HG03066 (cell line): Measurements from ENCODE around the gene ISY1.
A peak's percentile ranks its signal among the peaks of the same experiment; 100 is the strongest.
"Not testable (repeated sequence)": the region's sequence is repeated elsewhere in the genome, so short reads cannot be mapped to it uniquely, and the experiment has no call there.

Experiments used
- ATAC-seq: cut with Tn5 transposase; IDR thresholded peaks from one replicate; pipeline ENCODE4 v1.9.1; 2021; ENCODE audit warnings: low read depth; ENCODE audit not compliant: unreplicated experiment

ISY1 gene

GRCh38 chr3:129173206-129173605 is 12.3 kb upstream of the ISY1 start:
- ATAC-seq: no peak

DNA sequence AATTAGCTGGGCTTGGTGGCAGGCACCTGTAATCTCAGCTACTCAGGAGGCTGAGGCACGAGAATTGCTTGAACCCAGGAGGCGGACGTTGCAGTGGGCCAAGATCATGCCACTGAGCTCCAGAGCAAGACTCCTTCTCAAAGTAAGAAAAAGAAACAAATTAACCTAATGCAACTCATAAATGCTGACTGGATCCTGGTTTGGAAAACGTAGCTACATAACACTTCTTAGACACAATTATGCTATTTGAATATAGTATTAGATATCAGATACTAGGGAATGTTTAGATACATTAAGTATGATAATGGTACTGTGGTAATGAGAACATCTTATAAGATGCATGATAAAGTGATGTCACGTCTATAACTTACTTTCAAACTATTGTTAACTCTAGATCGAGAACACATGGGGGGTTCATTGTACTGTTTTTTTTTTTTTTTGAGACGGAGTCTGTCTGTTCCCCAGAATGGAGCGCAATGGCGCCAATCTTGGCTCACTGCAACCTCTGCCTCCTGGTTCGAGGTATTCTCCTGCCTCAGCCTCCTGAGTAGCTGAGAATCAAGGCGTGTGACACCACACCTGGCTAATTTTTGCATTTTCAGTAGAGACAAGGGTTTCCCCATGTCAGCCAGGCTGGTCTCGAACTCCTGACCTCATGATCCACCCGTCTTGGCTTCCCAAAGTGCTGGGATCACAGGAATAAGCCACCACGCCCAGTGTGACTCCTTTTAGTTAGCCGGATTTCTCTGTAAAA is 5.9 kb upstream of the ISY1 start:
- ATAC-seq: no peak

- not testable (repeated sequence) for ATAC-seq
Measured at GRCh38 chr3:129165594-129165993, 4.7 kb upstream of the ISY1 start.

GRCh38 chr3:129164500-129164899 is 3.6 kb upstream of the ISY1 start:
- ATAC-seq: no peak

- ATAC-seq: no peak
Measured at GRCh38 chr3:129162729-129163579, 2.1 kb upstream of the ISY1 start.

- peak; percentile 6 for ATAC-seq
Measured at GRCh38 chr3:129161860-129162271, 1.0 kb upstream of the ISY1 start.

- no peak for ATAC-seq
Measured at GRCh38 chr3:129144786-129145185, 16.1 kb downstream of the ISY1 start.

DNA sequence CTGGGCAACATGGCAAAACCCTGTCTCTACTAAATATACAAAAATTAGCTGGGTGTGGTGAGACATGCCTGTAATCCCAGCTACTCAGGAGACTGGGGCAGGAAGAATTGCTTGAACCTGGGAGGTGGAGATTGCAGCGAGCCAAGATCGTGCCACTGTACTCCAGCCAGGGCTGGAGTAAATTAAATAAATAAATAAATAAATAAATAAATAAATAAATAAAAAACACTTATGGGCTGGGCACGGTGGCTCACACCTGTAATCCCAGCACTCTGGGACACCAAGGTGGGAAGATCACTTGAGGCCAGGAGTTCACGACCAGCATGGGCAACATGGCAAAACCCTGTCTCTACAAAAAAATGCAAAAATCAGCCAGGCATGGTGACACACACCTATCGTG is 19.9 kb downstream of the ISY1 start:
- ATAC-seq: not testable (repeated sequence)

DNA sequence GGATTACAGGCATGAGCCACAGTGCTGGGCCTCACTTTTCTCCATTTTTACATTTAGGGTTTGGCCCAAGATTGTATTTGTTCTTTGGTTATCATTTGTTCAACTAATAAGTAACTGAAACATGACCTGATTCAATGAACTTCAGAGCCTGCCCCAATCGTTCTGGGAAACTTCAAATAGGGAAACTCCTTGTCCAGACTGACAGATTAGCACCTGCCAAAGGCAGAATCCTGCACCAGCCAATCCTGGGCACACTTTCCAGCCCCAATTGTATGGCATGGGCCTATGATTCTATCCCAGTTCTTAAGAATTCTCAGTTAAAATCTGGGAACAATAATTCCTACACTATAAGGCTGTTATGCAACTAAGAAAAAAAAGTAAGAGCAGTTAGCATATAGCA is 21.0 kb downstream of the ISY1 start:
- ATAC-seq: no peak

GRCh38 chr3:129136275-129136674 is 24.6 kb downstream of the ISY1 start:
- ATAC-seq: not testable (repeated sequence)

DNA sequence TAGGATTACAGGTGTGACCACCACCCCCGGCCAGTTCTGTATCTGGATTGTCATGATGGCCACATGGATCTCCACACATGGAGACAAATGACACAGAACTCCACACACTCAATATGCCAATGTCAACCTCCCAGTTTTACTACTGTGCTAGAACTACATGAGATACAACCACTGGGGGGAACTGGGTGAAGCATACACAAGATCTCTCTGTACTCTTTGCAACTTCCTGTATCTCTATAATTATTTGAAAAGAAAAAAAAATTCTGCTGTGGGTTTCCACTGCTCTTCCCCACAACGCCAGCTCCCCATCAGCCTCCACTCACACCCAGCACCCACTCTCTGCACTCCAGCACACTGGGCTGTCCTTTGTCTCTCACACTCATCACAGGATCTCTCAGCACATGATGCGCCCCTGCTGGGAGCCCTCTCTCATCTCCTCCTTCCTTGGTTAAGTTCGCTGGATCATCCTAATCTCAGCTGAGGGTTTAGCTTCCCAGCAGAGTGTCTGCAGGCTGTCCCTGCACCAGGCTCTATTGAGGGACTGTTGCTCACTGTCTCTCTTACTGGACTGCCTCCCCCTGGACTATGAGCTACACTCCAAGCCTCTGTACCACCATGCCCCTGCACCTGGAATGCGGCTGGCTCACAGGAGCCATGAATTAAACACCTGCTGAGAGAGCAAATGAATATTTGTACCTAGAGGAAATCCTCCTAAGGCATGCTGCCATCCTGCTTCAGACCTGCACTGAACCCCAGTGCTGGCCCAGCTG is 28.6 kb downstream of the ISY1 start:
- ATAC-seq: no peak

DNA sequence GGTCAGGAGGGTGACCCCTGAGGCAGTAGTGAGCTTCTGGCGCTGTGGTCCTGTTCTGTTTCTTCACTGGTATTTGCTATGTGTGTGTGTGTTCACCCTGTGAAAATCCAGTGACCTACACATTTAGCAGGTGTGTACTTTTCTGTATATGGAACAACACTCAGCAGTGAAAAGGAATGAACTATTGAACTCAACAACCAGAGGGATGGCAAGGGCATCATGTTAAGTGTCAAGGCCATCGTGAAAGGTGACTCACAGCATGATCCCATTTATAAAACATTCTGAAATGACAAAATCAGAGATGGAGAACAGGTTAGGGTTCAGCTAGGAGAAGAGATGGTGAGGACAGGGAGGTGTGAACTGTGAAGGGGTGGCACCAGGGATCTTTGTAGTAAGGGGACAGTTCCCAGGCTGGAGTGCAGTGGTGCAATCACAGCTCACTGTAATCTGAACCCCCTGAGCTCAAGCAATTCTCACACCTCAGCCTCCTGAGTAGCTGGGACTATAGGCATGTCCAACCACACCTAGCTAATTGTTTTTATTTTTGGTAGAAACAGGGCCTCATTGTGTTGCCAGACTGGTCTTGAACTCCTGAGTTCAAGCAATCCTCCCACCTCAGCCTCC is 29.3 kb downstream of the ISY1 start:
- no peak for ATAC-seq

DNA sequence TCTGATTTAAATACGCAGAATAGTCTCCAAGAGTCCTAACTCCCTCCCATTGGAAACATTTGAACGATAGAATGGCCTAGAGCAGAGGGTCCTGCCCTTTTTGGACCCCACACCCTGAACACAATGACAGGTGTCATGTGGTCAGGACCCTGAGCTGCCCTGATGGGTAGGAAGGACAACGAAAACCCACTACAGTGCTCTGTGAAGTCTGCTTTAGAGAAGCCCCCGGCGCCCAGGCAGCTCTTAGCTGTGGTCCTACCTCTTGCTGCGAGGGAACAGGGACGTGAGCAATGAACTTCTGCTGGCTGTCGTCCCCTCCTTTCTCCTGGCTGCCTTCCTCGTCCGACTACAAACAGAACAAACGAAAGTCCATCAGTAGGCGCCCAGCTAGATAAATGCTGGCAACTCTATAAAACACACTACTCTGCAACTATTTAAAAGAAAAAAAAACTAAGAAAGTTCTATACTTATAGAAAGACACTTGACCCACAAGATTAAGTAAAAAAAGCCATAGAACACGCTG is 30.5 kb downstream of the ISY1 start:
- ATAC-seq: no peak

DNA sequence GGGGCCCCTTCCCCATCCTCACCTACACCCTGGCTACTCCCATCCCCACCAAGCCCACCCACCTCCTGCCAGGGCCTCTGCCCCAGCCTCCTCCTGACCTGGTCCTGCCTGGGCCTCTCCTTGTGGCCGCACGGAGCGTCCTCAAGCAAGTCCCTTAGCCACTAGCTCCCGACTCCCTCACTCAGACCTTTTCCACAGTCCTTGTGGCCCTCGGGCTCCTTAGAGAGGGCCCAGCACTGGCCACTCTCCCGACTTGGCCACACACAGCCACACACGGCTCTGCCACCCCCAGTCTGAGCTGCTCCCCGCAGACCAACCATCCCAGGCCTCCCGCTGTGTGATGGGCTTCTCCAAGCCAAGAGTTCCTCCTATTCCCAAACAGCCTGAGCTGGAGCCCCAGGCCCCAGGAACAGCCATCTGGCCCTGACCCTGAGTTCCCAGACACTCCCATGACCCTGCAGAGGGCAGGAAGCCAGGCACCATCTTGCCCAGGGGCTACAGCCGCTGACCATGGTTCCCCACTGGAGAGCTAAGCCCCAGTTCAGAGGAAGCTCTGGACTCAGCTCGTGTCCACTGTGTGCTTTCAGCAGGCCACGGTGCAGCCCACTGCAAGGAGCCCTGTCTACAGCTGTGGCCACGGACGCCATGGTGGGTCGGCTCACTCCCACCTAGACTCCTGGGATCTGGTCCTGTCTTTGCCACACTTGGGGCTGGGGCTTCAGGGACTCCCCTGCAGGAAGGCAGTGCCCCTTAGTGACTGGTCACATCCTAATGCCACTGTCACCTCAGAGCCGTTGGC is 32.3 kb downstream of the ISY1 start:
- ATAC-seq: no peak

- no peak for ATAC-seq
Measured at GRCh38 chr3:129126726-129127280, 34.1 kb downstream of the ISY1 start.

DNA sequence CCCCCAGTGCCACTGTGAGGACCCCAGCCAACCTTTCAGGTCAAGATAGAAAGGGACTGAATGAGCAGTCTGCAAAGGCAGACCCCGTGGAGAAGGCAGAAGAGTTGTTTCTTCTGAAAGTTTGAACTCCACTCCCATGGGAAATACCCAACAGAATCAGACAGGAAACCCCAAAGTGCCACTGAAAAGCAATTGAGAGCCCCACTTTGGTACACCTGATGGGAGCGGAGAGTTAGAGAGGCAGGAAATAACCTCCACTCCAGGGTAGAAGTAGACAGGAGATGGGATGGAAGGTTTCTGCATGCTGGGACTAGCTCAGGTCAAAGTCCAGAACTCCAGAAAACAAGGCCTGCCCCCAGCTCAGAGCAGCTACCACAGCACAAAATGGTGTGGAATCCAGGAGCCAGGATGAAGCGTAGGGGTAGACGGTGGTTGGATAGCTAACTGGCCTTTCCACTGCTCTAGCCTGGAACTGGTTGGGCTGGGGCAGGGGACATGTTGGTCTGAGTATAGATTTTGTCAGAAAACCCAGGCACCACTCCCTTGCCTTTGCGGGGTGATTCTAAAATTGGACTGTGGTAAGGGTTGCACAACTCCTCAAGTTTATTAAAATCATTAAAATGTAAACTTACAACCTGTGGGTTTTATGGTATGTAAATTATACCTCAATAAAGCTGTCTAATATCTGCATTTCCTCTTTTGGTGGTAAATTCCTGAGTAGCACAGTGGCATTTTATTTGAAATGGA is 37.4 kb downstream of the ISY1 start:
- ATAC-seq: no peak

DNA sequence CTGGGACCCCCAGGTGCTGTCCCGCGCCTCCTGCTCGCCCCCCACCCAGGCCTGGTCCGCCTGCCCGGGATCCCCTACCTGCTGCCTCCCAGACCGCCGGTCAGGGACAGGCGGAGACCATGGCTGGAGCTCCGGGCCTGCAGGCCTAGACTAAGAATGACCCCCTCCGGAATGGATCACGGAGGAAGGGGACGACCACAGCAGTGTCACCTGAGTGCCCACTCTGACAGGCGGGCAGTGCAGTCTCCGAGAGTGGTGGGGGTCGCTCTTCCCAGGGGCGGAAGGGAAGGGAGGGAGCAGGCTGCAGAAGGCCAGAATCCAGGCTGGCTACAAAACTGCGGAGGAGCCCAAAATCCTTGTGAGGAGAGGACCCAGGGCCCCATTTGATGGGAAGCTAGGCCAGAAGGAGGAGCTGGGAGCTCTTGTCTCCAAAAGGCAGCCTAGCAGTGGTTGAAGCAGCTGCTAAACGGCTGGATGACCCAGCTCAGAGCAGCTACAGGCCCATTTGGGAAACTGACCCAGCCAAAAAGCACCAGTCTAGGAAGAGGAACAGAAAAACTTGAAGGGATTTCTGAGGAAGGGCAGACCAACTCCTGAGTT is 38.4 kb downstream of the ISY1 start:
- no peak for ATAC-seq

- peak; percentile 46 for ATAC-seq
Measured at GRCh38 chr3:129121792-129122411, 39.0 kb downstream of the ISY1 start, which contains the start of gene RAB43. TSS of gene RAB43 (minus strand) at chr3:129121804. CDS start at chr3:129121489, 315 bp downstream.
